Measurements from ENCODE around the gene MPRIP. TPM values are rescaled to one million over a fixed set of nuclear protein-coding genes. Genes with fewer than 3 reads are reported as not detected.

Gene MPRIP
- total RNA-seq, 4 donors from 2014 or later = 68.7 to 168 (median 99.7) TPM

DNA sequence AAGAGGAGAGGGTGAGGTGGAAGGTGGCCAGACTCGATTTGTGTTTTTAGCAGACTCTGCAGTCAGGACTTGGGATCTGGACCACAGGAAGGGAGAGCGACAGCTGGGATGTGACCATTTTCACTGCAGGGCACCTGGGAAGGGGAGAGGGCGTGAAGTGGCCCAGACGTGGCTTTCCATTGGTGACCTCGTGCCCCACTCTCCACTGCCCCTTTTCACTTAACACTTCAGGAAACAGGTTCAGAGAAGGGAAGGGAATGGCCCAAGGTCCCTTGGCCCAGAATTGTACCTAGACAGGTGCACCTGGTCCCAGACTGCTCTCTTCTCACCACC is 22.9 kb upstream of the MPRIP start:
- no peak for TF ChIP-seq CTCF (IDR thresholded peaks at IDR 0.05; ENCODE audit: low read depth)

DNA sequence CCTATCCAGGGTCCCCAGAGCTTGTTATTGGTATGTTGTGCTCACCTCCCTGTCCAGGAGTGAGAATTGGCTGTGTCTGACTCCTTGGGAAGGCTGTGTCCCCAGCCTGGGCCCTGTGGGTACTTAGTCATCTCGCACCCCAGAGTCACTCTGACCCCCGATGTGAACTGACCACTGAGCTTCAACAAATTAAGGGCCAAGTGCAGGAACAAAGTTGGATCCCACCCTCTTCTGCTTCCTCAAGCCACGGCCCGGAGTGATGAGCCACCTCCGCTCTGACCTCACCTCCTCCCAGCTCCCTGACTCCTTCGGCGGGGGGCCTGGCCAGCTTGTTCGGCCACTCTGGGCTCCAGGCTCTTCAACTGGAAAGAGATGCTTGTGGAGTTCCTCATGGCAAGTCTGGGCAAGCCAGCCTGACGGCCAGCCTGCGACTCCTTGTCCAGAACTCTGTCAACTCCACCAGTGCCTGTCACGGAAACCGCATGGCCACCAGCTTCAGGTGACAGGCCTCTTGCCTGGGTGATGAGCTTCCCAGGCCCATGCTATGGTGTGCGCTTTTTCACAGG is 22.3 kb upstream of the MPRIP start:
- no peak for TF ChIP-seq CTCF (IDR thresholded peaks at IDR 0.05; ENCODE audit: low read depth)

DNA sequence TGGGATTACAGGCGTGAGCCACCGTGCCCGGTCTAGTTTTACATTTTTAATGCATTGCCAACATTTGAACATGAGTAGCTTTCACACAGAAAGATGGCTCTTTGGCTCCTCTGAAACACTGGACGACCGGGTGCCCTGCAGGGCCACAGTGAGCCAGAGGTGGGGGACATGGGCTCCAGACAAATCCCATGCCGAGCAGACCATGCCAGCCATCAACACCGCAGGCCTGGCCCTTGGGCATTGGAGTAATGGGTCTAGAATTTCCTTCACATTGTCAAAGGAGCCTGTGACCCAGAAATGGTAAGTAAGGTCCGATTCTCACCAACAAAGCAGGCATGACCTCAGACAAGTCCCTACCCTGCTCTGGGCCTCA is 21.4 kb upstream of the MPRIP start:
- TF ChIP-seq CTCF (IDR thresholded peaks at IDR 0.05; ENCODE audit: low read depth) = no peak

GRCh38 chr17:17021194-17021863 is 20.9 kb upstream of the MPRIP start:
- TF ChIP-seq CTCF (IDR thresholded peaks at IDR 0.05; ENCODE audit: low read depth) = no peak

DNA sequence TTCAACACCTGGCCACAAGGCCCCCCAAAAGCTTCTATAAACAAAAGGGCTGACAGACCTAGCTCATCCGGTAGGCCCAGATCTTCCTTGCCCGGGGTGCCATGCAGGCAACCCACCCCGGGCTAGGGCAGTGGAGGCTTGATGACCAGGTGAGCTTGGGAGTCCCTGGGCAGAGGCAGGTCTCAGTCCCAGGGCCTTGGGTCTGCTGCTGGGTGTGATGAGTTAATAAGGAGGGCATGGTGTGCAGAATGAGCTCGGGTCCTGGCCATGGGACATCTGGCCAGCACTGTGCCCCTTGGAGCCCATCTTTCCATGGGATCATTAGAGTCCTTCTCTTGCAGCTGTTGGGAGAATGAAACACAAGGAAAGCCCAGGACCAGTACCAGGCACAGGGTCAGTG is 20.2 kb upstream of the MPRIP start:
- no peak for TF ChIP-seq CTCF (IDR thresholded peaks at IDR 0.05; ENCODE audit: low read depth)

DNA sequence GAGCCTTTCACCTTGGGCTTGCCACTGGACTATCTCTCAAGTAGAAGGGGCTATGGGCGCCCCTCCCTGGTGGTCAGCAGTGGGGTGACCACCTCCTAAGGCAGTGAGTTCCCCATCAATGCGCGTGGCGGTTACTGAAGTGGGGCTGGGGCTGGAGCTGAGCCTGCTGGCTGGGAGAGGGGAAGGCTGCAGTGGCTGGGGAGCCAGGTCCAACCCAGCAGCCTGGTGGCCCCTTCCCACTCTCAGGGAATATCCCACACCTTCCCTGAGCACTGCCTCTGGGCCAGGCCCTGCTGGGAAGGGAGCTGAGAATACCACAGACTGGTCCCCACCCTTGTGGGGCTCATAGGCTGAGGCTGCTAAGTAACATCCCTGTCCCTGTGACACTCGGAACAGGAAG is 19.8 kb upstream of the MPRIP start:
- TF ChIP-seq CTCF (IDR thresholded peaks at IDR 0.05; ENCODE audit: low read depth) = no peak

- TF ChIP-seq CTCF (IDR thresholded peaks at IDR 0.05; ENCODE audit: low read depth) = no peak
These were observed 17.4 kb upstream of the MPRIP start for GRCh38 chr17:17024778-17025300.

Data from subcutaneous adipose tissue (tissue), 4 donors.